Measurements from ENCODE around the gene ROBO3. TPM values are rescaled to one million over a fixed set of nuclear protein-coding genes. Genes with fewer than 3 reads are reported as not detected.

ROBO3 gene
- total RNA-seq, 1 donor from 2014 or later: 8.8 TPM

GRCh38 chr11:124892750-124893454, 27.7 kb downstream of the ROBO3 start:
- peak; percentile 64 for DNase-seq

GRCh38 chr11:124893781-124894401, 28.7 kb downstream of the ROBO3 start:
- DNase-seq: no peak

- DNase-seq: no peak
These were observed 29.6 kb downstream of the ROBO3 start for GRCh38 chr11:124894606-124895430.

- no peak for DNase-seq
These were observed 30.3 kb downstream of the ROBO3 start for GRCh38 chr11:124895471-124895971.

GRCh38 chr11:124896071-124896750, 31.0 kb downstream of the ROBO3 start:
- DNase-seq: peak; percentile 30

GRCh38 chr11:124896821-124897391, 31.7 kb downstream of the ROBO3 start:
- peak; percentile 29 for DNase-seq

GRCh38 chr11:124897674-124898262, 32.5 kb downstream of the ROBO3 start, which contains the start of gene ROBO4:
Gene ROBO4 (minus strand): TSS chr11:124897865. CDS start chr11:124897795, 70 bp downstream.
- peak; percentile 84 for DNase-seq

- DNase-seq: peak; percentile 80
These were observed 33.0 kb downstream of the ROBO3 start for GRCh38 chr11:124898263-124898680.

- peak; percentile 92 for DNase-seq
These were observed 33.5 kb downstream of the ROBO3 start for GRCh38 chr11:124898711-124899110.

GRCh38 chr11:124899383-124900145, 34.3 kb downstream of the ROBO3 start:
- peak; percentile 62 for DNase-seq

- peak; percentile 89 for DNase-seq
These were observed 35.2 kb downstream of the ROBO3 start for GRCh38 chr11:124900464-124900863.

GRCh38 chr11:124902616-124903015, 37.4 kb downstream of the ROBO3 start:
- no peak for DNase-seq

GRCh38 chr11:124915541-124916369, 50.5 kb downstream of the ROBO3 start:
- peak; percentile 83 for DNase-seq

GRCh38 chr11:124916370-124916710, 51.1 kb downstream of the ROBO3 start:
- no peak for DNase-seq

- no peak for DNase-seq
These were observed 51.9 kb downstream of the ROBO3 start for GRCh38 chr11:124917115-124917637.

- no peak for DNase-seq
These were observed 53.7 kb downstream of the ROBO3 start, which contains the start of gene HEPN1 for GRCh38 chr11:124918950-124919349. Gene HEPN1 (plus strand): TSS chr11:124919250.

- DNase-seq: no peak
These were observed 54.7 kb downstream of the ROBO3 start for GRCh38 chr11:124919898-124920297.

- no peak for DNase-seq
These were observed 55.1 kb downstream of the ROBO3 start for GRCh38 chr11:124920356-124920755.

GRCh38 chr11:124920870-124921609, 55.8 kb downstream of the ROBO3 start:
- peak; percentile 84 for DNase-seq
